HFFc6 (cell line): ENCODE results near the gene DIPK1C. TPM values are rescaled to one million over a fixed set of nuclear protein-coding genes. Genes with fewer than 3 reads are reported as not detected.

ENCODE experiments used
- DNase-seq: peaks from one replicate; pipeline ENCODE4 v3.0.0-alpha.2; 2018
- H3K27ac Mint-ChIP-seq: 2 replicates; pipeline ENCODE4 v1.8.0; 2020; ENCODE audit warnings: mild to moderate bottlenecking, mixed read lengths
- H3K27me3 Mint-ChIP-seq: 2 replicates; pipeline ENCODE4 v1.8.0; 2021; ENCODE audit warnings: mild to moderate bottlenecking, moderate library complexity, mixed read lengths; ENCODE audit not compliant: insufficient read depth
- H3K36me3 Mint-ChIP-seq: 2 replicates; pipeline ENCODE4 v1.8.0; 2021; ENCODE audit warnings: low read depth, mixed read lengths
- H3K4me1 Mint-ChIP-seq: 2 replicates; pipeline ENCODE4 v1.8.0; 2020; ENCODE audit warnings: low read depth, mixed read lengths
- H3K4me3 Mint-ChIP-seq: 2 replicates; pipeline ENCODE4 v1.8.0; 2020; ENCODE audit warnings: mild to moderate bottlenecking, moderate library complexity, mixed read lengths
- H3K9me3 Mint-ChIP-seq: 2 replicates; pipeline ENCODE4 v1.8.0; 2020; ENCODE audit warnings: mild to moderate bottlenecking, mixed read lengths
- total RNA-seq, 6 experiments: library from RNA; stranded (reverse); fragmentation: NEBNext Ultra II Directional; extraction: Animal tissue kit (Norgen Biotek cat#: 25700); gene quantifications; 2 replicates in 1 of 6; 3 replicates in 5 of 6; pipeline ENCODE4 v1.2.3, GENCODE V29; 2021
- TF ChIP-seq, protein P1 (sequence below): fragments of 200-600 bp; sonication (generic); IDR thresholded peaks from 2 replicates; pipeline ENCODE4 v1.5.0; 2021; ENCODE audit warnings: antibody characterized with exemption, mild to moderate bottlenecking

The DIPK1C gene
- total RNA-seq, 6 experiments from 2014 or later = not detected

DNA sequence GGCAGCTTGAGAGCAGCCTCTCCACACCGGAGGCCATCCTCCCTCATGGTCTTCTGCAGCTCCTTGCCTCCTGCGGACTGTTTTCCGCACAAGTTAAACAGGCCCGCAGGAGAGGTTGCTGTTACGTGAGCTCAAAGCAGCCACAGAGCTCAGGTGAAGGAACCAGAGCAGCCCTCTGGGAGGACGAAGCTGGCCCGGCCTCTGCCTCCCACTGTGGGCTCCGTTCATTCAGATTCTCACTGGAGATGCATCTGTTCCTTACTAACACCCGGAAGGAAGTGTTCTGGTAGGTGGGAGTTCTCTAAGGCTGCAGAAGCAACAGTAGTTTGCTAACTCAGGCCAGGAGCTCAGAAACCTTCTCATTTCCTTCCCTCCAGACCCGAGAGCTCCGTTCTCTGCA is 10.9 kb downstream of the DIPK1C start:
- Mint-ChIP-seq H3K4me1 (no peaks in the 10 kb centered on the region), H3K9me3 (no peaks in the 10 kb centered on the region), H3K4me3 (no peak overlapping the region), H3K36me3 (no peaks in the 10 kb centered on the region), H3K27ac (no peak overlapping the region), H3K27me3 (peaks cover 43% of the 10 kb centered on the region)
- TF ChIP-seq, protein P1, sequence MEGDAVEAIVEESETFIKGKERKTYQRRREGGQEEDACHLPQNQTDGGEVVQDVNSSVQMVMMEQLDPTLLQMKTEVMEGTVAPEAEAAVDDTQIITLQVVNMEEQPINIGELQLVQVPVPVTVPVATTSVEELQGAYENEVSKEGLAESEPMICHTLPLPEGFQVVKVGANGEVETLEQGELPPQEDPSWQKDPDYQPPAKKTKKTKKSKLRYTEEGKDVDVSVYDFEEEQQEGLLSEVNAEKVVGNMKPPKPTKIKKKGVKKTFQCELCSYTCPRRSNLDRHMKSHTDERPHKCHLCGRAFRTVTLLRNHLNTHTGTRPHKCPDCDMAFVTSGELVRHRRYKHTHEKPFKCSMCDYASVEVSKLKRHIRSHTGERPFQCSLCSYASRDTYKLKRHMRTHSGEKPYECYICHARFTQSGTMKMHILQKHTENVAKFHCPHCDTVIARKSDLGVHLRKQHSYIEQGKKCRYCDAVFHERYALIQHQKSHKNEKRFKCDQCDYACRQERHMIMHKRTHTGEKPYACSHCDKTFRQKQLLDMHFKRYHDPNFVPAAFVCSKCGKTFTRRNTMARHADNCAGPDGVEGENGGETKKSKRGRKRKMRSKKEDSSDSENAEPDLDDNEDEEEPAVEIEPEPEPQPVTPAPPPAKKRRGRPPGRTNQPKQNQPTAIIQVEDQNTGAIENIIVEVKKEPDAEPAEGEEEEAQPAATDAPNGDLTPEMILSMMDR = no peak
- DNase-seq = no peak

DNA sequence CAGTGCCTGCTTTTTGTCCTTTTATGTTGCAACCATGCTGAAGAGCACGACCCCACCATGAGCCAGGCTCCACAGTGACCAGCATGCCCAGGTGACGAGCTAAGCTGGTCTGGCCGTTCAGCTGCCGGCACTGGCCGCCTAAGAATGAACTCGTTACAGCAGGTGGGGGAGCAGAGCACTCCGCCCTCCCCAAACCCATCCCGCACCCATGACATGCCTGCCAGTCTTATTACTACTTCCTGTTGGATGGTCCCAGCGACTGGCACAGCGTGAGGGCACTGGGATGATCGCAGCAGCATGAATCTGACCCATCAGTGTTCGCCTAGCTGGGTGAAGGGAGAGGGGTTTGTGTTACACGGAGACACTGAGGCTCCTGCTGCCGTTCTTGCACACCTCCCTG is 11.5 kb downstream of the DIPK1C start:
- H3K4me3 Mint-ChIP-seq = no peak overlapping the region
- DNase-seq = no peak
- no peaks in the 10 kb centered on the region for H3K9me3 Mint-ChIP-seq
- no peak overlapping the region for H3K27ac Mint-ChIP-seq
- TF ChIP-seq, protein P1 = no peak
- H3K4me1 Mint-ChIP-seq = no peaks in the 10 kb centered on the region
- peaks cover 39% of the 10 kb centered on the region for H3K27me3 Mint-ChIP-seq
- no peaks in the 10 kb centered on the region for H3K36me3 Mint-ChIP-seq

DNA sequence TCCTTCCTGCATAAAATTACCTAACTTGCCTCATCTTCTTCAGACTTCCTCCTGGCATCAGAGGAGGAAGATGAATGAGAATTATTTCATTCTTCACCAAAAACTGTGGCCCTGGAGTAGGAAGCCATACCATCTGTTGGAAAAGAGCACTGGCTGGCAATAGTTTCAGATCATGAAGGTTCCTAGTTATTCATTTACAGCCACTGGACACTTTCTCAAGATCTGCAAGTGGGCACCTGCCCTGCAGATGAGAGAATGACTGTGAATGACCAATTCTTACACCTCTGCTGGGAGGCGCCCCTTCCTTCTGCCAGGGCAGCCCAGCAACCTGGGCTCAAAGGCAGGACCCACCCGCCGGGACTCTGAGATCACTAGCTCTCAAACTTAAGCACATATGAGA is 13.0 kb downstream of the DIPK1C start:
- H3K27me3 Mint-ChIP-seq = peaks cover 40% of the 10 kb centered on the region
- TF ChIP-seq, protein P1 = no peak
- no peaks in the 10 kb centered on the region for H3K36me3 Mint-ChIP-seq
- H3K9me3 Mint-ChIP-seq = no peaks in the 10 kb centered on the region
- H3K4me1 Mint-ChIP-seq = no peaks in the 10 kb centered on the region
- no peak for DNase-seq
- H3K4me3 Mint-ChIP-seq = no peak overlapping the region
- H3K27ac Mint-ChIP-seq = no peak overlapping the region

DNA sequence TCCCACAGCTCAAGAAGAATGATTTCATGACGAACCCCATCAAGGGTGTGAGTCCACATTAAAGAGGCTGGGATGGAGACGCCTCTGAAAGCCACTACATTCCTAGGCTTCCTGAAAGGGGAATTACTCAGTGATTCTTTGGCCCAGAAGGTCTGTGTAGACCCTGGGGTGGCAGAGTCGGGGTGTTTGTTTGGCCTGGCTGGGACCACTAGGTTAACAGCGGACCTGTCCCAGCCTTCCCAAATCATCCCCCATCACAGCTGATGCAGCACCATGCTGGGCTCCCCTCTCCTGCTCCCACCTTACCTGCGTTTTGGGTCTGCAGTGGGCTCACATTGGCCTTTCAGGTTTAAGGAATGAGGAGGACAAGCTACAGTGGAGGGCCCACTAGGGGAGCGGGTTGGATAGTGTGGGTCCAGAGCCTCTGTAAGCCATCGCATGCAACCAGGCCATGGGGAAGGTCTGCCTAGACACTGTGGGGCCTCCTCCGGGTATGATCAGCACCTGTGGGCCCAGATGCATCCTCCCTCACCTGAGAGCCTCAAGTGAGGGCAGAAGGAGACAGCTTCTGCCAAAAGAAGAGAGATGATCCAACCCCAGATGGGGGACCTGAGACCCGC is 16.2 kb downstream of the DIPK1C start:
- H3K9me3 Mint-ChIP-seq = no peaks in the 10 kb centered on the region

DNA sequence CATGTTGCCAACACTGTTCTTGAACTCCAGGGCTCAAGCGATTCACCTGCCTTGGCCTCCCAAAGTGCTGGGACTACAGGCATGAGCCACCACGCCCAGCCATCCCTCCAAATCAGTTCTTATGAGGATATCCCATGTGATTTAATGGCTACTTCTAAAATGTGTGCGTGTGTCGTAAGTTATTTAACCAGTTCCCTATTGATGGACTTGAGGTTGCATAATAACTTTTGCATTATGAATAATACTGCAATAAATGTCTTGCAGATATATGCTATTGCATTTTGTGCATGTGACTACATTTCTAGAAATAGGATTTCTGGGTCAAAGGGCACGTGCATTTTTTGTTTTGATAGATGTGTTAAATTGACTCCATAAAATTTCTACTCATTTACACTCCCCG is 19.0 kb downstream of the DIPK1C start:
- Mint-ChIP-seq H3K4me1 (no peaks in the 10 kb centered on the region), H3K4me3 (no peak overlapping the region), H3K27me3 (peaks cover 37% of the 10 kb centered on the region), H3K27ac (no peak overlapping the region), H3K36me3 (no peaks in the 10 kb centered on the region), H3K9me3 (no peaks in the 10 kb centered on the region)
- TF ChIP-seq, protein P1 = no peak
- no peak for DNase-seq

More for the DNA sequence above, 16.2 kb downstream of the DIPK1C start:
- H3K27me3 Mint-ChIP-seq = peaks cover 45% of the 10 kb centered on the region
- DNase-seq = no peak
- no peaks in the 10 kb centered on the region for H3K4me1 Mint-ChIP-seq
- H3K36me3 Mint-ChIP-seq = no peaks in the 10 kb centered on the region
- H3K27ac Mint-ChIP-seq = no peak overlapping the region
- TF ChIP-seq, protein P1 = no peak
- H3K4me3 Mint-ChIP-seq = no peak overlapping the region
